ENCODE measurements around the gene MLC1. TPM values are rescaled to one million over a fixed set of nuclear protein-coding genes. Genes with fewer than 3 reads are reported as not detected.
A peak's percentile ranks its signal among the peaks of the same experiment; 100 is the strongest.

Gene MLC1
- 1 to 10 TPM in 2 of 10 donors, under 1 TPM in 8; 0.39 to 1.4 (median 0.78) TPM for polyA plus RNA-seq (ENCODE audit: insufficient read length in 10 of 10)
- long read RNA-seq, donor 1: 0 reads
- long read RNA-seq, donor 2: 0 reads
- long read RNA-seq, donor 3: 0 reads
- long read RNA-seq, donor 4: 0 reads
- long read RNA-seq, donor 5: 0 reads
- long read RNA-seq, donor 6: 0 reads
- long read RNA-seq, donor 7: 0 reads
- long read RNA-seq, donor 8: 0 reads
- long read RNA-seq, donor 9: 0 reads

DNA sequence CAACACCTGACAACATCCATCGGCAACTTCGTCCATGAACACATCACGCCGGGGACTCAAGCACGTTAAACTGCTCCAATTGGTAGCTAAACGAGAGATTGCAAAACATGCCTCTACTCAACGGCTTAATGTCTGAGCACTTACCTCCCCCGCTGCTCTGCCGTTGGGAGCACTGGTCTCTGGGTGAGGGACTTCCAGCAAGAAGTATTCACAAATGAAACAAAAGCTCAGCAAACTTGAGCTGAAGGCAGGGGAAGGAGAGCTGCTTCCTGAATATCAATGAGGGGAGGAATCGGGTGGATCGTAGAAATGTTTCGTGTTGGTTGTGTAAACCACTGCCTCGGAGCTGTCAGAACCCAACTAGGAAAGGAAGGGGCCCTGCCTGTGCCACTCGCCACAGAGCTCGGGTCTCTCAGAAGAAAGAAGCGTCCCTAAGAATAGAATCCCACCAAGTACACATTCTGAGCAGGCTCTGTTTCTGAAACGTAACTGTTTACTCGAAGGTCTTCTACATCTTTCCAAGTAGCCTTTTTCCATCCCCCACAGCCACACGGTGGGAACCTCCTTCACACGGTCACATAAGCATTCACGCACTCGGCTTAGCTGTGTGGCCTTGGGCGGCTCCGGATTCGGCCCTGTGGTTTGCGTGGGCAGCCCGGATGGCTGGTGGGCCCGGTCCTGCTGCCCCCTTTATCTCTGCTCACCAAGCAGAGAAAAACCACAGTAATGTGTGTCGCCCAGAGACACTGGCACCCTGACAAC lies at the start of gene MLC1:
MLC1 (minus strand) TSS at position 216 of the 762 bp plus-strand sequence. CDS start 524 bp downstream, outside the sequence.
- DNase-seq: no peak

DNA sequence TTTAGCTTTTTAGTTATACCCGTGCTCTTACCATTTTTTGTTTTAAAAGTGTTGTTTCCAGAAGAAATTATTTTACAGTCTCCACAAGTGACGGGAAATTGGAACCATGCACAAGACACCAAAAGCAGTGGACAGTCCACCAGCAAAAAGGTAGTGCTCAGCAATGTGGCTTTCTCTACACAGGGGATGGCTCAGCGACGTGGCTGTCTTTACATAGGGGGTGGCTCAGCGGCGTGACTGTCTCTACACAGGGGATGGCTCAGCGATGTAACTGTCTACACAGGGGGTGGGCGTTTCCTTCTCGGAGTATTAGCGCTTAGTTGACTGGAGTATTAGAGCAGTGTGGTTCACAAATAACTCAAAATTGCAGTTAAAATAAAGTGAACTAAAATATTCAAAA lies 49.3 kb upstream of the MLC1 start:
- DNase-seq: no peak

DNA sequence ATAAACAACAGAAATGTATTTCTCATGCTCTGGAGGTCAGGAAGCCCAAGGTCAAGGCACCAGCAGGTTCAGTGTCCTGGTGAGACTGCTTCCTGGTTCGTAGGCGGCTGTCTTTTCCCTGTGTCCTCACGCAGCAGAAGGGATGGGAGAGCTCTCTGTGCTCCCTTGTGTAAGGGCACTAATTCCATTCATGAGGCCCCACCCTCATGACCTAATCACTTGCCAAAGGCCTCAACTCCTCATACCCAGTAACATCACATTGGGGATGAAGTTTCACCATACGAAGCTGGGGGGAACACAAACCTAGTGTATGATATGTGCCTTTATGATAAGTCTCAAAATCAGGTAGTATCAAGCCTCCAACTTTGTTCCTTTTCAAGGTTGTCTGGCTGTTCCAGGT lies 46.7 kb upstream of the MLC1 start:
- no peak for DNase-seq

DNA sequence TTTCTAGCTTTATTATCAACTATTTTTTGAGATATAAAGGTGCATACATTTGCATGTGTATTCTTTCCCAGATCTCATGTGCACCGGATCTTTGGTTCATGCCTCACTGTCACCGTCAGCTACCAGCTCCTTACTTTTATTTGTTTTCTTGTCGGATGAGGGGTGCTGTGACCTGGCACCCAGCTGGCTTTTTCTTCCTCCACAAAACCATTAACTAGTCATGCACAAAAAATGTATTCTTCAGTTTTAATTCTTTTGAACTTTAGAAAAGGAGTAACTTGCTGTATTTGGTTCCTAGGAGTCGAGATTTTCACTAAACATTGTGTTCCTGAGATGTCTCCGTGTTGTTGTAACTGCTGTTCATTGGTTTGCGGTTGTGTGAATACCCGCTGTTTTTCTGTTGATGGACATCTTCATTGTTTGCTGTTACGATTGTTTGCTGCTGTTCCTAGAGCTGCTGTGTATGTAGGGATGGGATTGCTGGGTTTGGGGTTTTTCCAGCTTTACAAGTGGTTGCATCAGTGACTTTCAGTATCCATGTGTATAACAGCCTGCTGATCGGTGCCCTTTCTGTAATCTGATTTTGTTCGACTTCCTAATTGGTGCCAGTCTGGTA lies 44.0 kb upstream of the MLC1 start:
- no peak for DNase-seq

DNA sequence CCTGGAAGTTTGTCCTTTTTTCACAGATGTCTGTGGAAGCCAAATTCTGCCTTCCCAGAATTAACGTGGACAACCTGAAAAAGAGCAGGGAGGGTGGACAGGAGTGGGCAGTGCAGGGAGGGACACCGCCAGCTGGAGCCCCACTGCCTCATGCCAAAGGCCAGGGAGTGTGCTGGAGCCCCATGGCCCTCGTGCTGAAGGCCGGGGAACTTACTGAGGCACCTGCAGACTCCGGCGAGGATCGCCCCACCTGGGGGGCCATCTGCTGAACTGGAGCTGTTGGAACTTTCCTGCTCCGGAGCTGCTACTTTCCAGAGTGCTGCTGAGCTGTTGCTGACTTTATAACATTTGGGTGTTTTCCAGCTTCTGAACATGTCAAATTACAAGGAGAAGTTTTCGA lies 39.8 kb upstream of the MLC1 start:
- no peak for DNase-seq

DNA sequence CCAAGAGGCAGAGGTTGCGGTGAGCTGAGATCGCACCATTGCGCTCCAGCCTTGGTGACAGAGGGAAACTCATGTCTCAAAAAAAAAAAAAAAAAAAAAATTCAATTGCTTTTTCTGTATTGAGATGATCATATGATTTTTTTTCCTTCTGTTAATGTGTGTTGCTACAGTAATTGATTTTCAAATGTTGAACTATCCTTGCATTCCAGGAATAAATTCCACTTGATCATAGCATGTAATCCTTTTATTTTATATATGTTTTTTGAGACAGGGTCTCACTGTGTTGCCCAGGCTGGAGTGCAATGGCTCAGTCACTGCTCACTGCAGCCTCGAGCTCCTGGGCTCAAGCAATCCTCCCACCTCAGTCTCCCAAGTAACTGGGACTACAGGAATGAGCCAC lies 37.9 kb upstream of the MLC1 start:
- DNase-seq: no peak

DNA sequence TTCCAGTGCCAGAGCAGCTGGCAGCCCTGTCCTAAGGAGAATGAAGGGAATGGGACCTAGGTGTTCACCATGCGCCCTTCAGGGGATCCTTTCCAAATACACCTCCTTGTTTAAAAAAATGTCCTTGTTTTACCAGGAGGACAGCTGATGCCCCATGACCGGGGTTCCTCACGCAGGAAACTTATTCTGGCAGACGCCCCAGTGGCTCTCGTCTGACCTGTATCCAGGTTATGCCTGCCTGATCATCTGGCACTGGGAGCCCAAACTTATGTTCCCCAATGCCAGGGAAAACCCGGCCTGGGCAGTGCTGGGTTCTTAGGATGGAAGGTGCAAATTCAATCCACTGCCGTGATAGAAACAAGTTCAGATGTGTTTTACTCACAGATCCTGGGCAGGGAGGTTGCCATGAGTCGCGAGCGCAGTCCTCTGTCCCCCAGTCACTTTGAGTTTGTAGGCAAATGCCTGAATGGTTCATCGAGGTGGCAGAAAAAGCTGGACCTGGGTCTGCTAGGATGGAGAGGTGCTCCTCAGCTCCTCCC lies 36.0 kb upstream of the MLC1 start:
- no peak for DNase-seq

DNA sequence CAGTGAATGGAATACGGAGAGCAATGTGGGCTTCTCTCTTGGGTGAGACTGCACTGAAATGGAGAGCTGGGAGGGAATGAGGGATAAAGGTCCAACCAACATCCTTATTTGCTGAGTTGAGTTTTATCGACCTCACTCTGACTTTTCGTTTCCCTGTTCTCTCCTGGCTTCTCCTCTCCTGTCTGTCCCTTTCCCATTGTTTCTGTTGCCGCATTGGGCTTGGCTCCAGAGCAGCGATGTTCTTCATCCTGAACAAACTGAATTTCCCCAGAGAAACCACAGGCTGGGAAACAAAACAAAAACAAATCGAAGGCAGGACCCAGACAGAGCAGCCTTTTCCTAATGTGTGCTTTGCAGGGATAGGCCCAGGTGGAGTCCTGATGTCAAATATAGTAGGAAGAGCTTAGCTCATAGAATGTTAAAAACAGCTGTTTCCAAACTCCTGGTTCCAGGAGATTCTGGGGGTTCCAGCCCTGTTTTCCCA lies 34.6 kb upstream of the MLC1 start:
- peak in 2 of 3 donors; percentile 23 to 71 for DNase-seq

DNA sequence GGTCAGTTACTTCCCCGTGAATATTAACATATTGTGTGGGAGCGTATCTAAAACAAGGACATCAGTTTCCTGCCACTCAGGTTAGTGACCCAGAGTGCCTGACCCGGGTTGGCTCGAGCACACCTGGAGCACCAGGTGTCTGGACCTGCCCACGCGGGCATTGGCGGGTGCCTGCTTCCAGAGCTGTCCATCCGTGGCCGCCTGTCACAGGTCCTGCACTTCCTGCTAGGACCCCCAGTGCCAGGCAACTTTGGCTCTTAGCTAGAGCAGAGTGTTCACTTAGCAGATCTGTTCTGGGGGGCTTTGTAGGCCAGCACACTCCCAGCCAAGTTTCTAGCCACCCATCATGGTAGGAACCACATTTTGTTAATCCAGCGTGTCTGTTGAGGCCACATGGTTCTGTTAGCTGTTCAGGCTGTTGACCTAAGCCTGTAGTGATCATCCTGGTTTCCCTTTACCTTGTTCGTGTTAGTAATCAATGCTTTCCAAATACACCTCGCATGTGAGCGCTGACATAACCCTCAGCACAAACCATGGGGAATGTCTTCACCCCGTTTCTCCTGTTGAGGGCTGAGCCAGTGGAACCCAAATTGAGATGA lies 34.0 kb upstream of the MLC1 start:
- no peak for DNase-seq

DNA sequence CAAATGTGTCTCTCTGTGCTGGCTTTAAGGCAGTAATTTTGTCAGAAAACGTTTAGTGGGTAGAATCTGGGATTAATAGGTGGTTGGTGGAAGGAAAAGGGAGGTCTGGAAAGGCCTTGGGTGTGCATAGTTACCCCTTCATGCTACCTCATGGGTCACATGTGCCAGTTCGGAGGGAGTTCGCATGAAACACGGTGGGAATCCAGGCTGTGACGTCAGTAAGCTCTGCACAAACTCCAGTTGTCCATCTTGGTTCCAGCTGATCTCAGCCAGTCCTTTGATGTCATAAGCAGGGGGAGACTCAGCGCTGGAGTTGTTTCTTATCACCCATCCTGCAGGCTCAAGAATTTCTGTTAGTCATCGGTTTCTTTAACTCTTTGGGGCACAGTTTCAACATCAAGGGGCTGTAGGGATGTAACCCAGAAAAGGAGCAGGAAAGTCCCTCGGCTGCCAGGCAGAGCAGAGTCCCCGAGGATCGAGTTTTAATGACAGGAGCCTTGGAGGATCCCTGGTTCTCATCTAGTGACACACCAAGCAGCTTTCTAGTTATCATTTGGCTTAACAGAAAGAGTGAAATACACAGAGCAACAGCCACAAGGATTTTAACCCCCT lies 33.4 kb upstream of the MLC1 start:
- DNase-seq: peak in 2 of 3 donors; percentile 44 to 67

DNA sequence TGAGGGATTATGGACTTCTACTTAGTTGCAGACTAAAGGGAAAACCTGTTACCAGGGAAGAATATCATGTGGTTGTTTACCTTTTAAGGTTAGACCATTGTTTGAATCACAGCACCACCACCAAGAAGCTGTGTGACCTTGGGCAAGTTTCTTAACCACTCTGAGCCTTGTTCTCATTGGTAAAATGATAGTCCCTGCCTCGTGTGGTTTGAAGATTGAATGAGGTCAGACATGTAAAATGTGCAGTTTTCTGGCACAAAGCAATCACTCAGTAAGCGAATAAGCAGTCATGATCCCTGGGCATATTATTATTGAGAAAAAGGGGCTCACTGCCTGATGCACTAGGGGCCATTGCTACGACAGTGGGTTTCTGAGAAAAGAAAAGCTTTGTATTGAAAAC lies 32.9 kb upstream of the MLC1 start:
- DNase-seq: no peak

DNA sequence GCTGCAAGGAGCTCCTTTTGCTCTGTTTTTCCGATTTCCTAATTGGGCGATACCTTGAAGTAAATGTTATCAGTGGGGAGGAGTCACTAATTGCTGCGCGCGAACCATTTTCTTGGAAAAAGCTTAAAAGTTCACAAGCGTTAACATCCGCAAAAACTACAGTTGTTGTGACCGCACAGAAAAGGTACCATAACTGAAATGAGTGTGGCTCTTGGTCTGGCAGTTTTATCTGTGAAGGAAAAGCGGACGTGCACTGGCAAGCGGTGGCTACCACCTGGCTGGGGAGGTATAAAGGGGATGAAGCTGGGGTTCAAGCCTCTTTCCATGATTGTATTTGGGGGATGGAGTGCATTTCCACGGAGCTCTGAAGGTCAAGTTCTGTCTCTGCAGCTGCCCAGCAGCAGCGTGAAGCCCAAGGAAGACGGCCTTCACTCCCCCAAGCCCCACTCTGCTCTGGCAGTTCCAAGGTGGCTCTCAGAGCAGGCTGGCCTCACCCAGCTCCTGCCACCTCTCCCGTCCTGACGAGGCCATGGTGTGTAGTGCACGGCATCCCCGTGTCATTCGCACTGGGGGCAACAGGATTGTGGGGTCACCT lies 32.0 kb upstream of the MLC1 start:
- no peak for DNase-seq

DNA sequence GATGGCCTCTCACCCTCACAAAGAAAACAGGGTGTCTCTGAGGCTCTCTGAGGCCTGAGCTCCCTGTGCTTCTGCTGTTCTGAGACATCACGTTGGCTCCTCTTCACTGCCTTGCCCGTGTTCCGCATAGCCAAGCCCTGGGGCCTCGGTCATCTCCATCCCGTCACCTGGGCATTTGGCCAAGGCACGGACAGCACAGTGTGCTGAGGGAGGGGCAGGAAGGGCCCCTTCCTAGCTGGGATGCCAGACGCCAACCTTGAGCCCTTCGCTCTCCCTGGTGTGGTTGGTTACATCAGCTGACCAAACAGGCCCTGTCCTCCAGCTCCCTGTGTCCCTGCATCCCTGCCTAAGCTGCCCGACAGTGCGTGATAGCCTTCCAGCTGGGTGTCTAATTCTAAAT lies 30.5 kb upstream of the MLC1 start:
- no peak for DNase-seq

DNA sequence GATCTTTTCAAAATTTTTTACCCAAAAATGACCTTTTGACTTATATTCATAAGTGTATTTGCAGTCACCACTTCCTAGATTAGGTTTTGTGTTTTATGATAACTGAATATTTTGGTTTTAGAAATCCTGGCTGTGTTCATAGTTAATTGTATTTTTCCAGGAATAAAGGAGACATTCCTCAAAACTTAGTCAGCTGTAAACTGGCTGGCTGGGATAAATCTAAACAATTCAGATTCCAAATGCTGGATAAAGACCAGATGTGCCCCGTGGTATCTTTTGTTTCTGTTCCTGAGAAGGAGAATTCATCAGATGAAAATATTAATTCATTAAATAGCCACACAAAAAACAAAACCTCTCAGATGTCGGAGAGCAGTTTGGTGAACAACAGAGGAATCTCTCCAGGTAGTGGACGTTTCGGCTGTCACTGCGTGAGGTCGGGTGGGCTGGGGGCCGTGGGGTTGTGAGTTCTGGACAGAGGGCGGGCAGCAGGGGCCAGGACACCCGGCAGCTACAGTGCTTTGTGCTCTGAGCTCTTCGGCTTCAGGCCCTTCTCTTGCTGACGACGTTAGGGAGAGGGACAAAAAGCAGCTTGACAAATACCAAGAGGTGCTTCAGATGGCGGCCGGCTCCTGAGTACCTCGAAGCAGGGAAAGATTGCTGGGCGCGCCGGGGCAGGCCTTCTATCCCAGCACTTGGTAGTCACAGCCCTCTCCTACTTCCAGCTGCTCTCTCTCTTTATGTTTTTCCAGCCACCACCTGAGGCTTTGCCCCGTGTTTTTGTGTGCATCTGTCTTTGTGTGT lies 29.2 kb upstream of the MLC1 start:
- peak in 1 of 3 donors; percentile 49 for DNase-seq

DNA sequence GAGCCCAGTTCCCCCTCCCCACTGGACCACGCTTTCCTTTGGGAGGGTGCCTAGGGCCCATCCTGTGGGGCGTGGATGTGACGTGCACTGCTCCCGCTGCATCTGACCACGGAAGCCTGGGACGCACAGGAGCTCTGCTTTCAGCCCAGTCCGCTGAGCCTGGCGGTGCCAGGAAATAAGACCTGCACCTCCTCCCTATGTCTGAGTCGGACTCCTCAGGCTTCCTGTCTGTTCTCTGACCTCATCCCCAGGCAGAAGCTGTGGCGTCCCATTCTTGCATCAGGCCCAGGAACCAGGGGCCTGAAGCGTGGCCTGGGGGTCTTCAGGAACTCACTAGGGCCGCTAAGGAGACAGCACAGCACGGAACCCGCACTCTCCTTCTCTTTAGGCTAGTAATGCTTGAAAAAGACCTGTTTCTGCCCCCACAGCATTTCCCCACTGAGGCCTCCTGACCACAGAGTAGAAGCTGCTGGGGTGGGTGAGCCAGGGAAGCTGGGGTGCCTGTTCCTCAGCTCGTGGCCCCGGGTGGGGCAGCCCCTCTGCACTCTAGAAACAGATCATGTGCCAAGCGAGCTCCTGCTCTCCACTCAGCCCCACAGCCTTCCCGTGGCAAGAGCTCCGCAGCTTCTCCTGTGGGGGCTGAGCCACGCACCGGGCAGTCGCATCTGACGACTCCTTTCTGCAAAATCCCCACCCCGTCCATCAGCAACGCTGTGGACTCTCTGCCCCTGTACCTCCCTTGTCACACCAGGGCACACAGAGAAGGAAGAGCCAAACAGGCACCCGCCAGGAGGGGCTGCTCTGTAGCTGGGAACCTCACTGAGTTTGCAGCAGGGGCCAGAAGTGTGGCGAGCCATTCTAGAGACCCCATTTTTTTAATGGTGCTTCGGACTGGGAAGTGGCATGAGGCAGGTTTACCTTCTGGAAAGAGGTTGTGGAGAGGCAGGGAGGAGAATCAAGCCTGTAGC lies 27.2 kb upstream of the MLC1 start:
- DNase-seq: peak in 2 of 3 donors; percentile 46 to 62

DNA sequence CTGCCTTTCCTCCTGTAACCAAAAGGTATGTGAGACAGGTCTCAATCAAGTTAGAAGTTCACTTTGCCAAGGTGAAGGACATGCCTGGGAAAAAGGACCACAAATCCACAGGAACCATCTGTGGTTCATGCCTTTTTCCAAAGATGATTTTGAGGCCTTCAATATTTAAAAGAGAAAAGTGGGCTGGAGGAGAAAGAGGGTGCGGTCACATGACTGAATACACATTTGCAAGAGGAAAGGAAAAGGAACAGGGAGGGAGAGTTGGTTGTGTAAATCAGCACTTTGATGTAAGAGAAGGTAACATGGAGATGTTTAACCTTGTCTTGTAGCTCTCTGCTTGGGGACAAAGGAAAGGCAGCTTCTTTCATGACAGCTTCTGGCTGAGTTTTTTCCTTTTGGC lies 25.8 kb upstream of the MLC1 start:
- no peak for DNase-seq

DNA sequence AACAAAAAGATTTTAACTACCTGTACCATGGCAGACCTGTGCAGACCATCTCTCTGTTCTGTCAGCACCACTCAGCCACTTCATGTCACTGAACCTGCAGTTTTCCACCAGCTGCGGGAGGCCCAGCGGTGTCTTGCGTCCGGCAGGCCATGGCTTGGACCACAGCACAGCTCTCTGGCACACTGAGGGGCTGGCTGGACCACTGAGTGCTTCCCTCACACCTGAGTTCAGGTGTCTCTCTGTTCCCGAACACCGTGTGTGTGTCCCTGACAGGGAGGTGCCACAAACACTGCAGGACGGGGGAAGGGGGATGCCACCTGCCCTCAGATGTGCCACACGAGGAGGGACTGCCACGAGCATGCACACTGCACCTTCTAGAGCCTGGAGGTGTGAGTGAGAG lies 22.3 kb upstream of the MLC1 start:
- DNase-seq: no peak

DNA sequence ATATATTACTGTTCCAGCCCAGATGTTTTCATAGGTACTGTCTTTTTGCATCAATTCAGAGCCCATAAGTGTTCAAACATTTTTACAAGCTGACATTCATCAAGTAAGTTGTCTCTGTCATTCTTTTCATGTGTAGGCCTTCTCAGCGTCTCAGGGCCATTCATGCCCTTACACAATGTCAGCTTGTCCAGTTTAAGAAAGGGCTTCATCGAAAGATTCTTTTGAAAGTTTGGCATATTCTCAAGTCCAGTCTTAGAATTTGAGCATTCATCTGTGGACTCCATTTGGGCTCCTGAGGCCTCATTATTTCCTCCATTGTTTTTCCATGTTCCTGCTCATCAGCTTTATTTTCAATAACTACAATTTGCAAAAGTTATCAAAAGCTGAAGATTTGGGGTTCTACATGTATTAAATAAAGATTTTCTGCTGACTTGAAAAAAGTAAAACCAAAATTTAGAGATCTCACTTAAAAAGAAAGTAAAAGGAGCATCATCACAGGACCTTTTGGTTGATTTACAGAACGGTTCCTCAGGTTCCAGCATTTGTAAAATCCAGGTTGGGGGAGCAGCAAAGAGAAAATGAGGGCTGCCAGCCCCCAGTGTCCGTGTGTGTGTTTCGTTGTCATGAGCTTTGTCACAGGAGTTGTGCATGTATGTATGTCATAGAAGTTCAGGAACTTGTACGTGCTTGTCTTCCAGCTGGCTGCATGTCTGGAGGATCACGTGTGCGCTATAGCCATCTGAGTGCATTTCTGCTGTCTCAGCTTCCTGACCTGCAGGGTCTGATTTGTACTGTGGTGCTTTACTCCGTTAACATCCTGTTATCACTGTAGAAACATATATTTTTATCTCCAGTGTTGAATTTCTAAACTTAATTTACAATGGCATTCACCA lies 20.2 kb upstream of the MLC1 start:
- DNase-seq: peak; percentile 57 to 82 (median 58)
